GM19035 (cell line): ENCODE measurements around the gene C1orf159.

ENCODE experiments used
- ATAC-seq: cut with Tn5 transposase; IDR thresholded peaks from one replicate; pipeline ENCODE4 v1.9.1; 2021; ENCODE audit not compliant: unreplicated experiment

The C1orf159 gene

GRCh38 chr1:1132956-1133750 lies 17.3 kb upstream of the C1orf159 start:
- ATAC-seq, result no peak

GRCh38 chr1:1132042-1132950 lies 16.4 kb upstream of the C1orf159 start:
- ATAC-seq, result no peak

DNA sequence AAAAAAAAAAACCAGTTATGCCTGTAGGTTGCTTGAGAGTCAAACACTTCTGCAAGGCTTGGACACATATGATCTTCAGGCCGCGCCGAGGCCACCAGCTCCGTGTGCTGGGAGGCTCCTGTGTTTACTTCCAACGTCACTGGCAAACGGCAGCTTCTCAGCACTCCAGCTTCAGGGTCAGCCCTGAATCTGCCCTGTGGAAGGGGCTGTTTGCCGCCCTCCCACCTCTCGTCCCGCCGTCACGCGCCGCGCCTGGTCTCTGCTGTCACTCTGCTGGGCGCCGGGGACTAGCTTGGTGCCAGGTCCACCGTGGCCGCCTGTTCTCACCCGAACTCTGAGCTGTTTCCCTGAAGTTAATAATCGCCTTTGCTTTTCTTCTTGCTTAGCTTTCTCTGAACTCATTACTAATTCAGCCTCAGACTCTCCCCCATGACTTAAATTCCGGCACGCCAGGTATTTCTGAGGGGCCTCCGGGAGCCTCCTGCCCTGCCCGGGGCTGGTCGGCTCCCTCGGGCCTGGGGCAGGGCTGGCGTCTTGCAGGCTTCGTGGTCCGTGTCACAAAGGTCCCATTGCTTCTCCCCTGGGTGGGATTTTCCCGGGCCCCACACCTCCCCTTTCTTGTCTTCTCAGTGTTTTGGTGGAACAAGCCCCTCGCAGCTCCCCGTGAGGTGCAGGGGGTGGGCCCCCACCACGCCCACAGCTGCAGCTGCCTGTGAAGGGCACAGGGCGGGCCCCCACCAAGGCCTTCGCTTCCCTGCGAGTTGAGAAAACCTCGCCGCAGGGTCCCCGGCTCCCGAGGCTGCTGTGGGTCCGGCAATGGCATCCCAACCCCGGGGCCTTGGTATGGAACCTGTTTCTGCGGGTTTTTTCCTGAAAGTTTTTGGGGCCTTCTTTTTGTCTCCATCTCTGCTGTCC lies 14.6 kb upstream of the C1orf159 start:
- no peak for ATAC-seq

- no peak for ATAC-seq
Observed at GRCh38 chr1:1129381-1129821, 13.5 kb upstream of the C1orf159 start.

GRCh38 chr1:1128454-1129139 lies 12.7 kb upstream of the C1orf159 start:
- no peak for ATAC-seq

DNA sequence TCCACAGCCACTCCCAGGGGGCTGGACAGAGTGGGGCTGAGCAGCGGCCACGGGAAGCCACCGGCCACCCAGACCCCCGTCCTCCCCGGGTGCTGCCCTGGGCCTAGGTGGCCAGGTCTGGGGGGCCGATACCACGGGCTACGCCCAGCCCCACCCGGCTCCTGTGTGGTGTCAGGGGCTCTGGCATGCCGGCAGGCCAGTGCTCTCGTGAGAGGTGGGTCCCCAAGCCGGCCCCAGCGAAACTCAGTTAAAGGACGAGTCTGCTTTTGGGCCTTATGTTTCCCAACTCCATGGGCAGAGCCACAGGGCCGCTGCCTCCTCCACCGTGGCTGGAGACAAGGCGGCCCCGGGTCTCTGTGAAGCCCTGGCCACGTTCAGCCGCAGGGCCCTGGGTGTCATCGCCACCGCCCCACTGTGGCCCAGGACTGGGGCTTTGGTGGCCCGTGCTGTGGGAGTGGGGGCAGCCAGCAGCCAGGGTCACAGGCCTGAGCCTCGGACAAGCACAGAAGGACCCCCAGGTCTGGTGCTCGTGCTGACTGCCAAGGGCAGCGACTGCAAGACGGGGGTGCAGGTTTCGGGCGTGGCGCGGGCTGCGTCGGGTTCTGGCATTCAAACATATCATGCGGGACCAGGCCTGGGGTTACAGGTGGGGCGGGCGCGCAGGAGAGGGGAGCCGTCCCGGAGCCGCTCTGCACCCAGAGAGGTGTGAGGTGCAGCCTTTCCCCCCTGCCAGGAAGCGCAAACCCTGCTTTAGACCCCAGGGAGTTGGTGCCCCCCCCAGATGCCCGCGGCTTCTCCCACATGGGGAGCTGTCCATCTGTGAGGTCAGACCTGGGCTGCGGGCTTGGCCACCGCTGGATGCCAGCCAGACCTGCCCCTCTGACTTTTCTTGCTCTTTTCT lies 11.9 kb upstream of the C1orf159 start:
- ATAC-seq, result no peak

DNA sequence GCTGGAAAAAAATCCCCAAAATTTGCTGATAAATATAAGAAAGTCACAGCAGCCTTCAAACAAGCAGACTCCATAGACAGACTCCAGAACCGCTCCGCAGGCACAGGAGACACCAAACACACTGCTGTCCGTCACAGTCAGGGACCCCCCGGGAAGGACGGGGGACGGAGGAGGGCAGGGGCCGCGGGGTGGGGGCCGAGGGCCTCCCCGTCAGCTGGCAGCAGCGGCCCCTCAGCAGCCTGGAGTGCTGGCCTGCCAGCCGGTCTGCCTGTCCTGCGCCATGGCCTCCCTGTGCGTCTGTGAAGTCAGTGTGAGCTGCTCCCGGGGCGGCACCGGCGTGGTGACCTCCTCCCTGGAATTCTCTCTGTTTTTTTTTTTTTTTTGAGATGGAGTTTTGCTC lies 10.1 kb upstream of the C1orf159 start:
- no peak for ATAC-seq

GRCh38 chr1:1124786-1125642 lies 9.1 kb upstream of the C1orf159 start:
- no peak for ATAC-seq

DNA sequence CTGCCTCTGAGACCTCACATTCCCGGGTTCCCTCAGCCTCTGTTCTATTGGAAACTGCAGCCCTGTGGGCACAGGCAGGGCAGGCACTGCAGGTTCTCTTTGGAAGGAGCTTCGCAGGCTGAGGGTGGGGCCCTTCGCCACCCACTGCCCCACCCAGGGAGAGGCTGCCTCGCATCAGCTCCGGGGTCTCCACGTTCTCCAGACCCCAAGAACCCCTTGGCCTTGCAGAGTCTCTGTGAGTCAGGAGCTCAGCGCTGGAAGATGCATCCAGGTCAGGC lies 8.6 kb upstream of the C1orf159 start:
- no peak for ATAC-seq

- ATAC-seq, result no peak
Observed at GRCh38 chr1:1123581-1124507, 8.0 kb upstream of the C1orf159 start.

GRCh38 chr1:1122981-1123480 lies 7.1 kb upstream of the C1orf159 start:
- no peak for ATAC-seq

GRCh38 chr1:1122078-1122811 lies 6.4 kb upstream of the C1orf159 start:
- no peak for ATAC-seq

DNA sequence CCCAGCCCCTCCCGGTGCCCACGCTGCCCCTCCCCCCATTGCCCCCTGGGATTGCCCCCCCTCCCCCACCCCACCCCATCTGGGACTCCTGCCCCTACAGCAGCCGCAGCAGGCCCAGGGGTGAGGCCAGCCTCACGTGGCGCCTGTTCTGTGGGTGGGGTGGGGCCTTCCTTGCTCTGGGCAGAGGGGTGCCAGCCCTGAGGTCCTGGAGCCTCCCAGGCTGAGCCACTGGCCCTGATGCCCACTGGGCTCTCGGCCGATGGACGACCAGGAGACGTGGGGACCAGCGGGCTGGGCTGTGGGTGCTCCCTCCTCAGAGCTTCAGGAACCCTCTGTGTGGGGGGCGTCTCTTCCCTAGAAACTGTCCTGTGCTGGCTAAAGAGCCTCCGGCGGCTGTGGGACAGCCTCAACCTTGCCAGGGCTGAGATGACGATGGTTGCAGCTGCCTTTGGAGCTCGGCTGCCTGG lies 5.8 kb upstream of the C1orf159 start:
- no peak for ATAC-seq

GRCh38 chr1:1120866-1121591 lies 5.1 kb upstream of the C1orf159 start:
- no peak for ATAC-seq

DNA sequence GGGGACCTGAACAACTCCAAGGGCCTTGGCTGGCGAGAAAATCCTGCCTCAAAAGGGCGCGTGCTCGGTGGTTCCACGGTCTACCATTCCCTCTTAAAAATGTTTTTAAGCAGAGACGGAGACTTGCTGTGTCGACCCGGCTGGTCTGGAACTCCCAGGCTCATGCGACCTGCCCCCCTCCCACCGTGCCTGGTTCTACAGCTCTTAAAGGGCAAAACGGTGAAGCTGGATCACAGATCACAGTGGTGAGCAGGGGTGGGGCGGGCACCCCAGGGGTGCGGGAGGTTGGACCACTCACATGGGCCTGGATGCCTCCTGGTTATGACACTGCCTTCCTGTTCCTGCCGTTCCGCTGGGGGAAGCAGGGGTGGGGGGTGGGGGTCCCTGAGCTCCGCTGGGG lies 4.2 kb upstream of the C1orf159 start:
- no peak for ATAC-seq
